IPS DF 6.9 (cell line): Measurements from ENCODE around the gene ZNF117.
"Not testable (repeated sequence)": the region's sequence is repeated elsewhere in the genome, so short reads cannot be mapped to it uniquely, and the experiment has no call there.

Experiments
- DNase-seq: peaks from one replicate; pipeline ENCODE4 v3.0.0-alpha.2; 2013; ENCODE audit warnings: low read depth, low spot score
- H3K27ac ChIP-seq: one replicate; pipeline ENCODE4 v1.5.1; 2013; ENCODE audit warnings: low read length, control low read depth
- H3K27me3 ChIP-seq: 2 replicates; pipeline ENCODE4 v1.6.1; 2013; ENCODE audit warnings: mild to moderate bottlenecking, low read length; ENCODE audit not compliant: control insufficient read depth, insufficient read depth
- H3K36me3 ChIP-seq: 2 replicates; pipeline ENCODE4 v1.6.1; 2013; ENCODE audit warnings: low read length; ENCODE audit not compliant: control insufficient read depth, insufficient read depth
- H3K4me1 ChIP-seq: 2 replicates; pipeline ENCODE4 v1.6.1; 2013; ENCODE audit warnings: low read length; ENCODE audit not compliant: control insufficient read depth, insufficient read depth
- H3K4me3 ChIP-seq: 2 replicates; pipeline ENCODE4 v1.5.1; 2013; ENCODE audit warnings: mild to moderate bottlenecking, low read length
- H3K9me3 ChIP-seq: 2 replicates; pipeline ENCODE4 v1.6.1; 2013; ENCODE audit warnings: low read length, inconsistent platforms; ENCODE audit not compliant: control insufficient read depth, insufficient read depth
- WGBS: extraction: QIAGEN DNeasy Blood & Tissue Kit; methylation state at CpG from one replicate; pipeline ENCODE4 v1.1.7; 2013; ENCODE audit warnings: mixed read lengths, missing lambda C conversion rate; ENCODE audit not compliant: insufficient read length, insufficient coverage; 5-methylcytosine and 5-hydroxymethylcytosine counted together

ZNF117 gene

DNA sequence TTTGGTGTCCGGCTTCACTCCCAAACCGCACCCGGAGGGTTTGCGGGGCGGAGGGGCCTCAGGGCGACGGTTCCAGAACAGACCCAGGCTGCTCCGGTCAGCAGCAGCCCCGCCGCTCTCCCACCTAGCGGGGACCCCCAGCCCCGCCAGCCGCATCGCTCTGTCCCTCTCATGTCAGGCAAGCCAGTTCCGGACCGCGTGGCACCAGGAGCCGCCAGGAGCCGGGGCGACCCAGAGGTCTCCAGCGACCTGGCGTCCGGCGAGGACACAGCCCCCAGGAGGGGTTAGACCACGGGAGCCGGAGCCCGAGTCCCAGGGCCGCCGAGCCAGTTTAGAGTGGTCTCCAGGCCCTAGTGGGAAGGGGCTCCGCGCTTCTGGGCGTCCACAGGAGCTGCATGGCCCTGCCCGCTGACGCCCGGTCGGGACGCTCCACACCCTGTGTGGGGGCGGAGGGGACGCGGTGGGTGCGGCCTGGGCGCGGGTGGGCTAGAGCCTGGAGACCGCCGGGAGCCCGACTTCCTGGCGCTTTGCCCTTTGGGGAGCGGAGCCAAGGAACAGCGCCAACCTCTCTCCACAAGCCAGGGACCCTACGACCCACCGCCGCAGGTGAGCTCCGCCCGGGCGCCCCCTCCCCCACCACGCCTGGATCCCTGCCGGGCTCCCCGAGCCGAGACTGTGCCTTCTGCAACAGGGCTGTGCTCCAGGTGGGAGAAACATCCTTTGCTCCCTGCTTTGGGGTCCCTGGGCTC, 43.4 kb downstream of the ZNF117 start:
- Histone ChIP-seq H3K27me3 (no peaks in the 10 kb centered on the region; the same call in 1 of the 2 replicates), H3K9me3 (no peaks in the 10 kb centered on the region), H3K4me1 (no peaks in the 10 kb centered on the region), H3K27ac (no peak overlapping the region), H3K4me3 (peak overlapping the region; percentile 51; the same call in 1 of the 2 replicates), H3K36me3 (no peaks in the 10 kb centered on the region)
- WGBS = no CpG with 5 or more reads among the region's 59 CpGs
- no peak for DNase-seq

DNA sequence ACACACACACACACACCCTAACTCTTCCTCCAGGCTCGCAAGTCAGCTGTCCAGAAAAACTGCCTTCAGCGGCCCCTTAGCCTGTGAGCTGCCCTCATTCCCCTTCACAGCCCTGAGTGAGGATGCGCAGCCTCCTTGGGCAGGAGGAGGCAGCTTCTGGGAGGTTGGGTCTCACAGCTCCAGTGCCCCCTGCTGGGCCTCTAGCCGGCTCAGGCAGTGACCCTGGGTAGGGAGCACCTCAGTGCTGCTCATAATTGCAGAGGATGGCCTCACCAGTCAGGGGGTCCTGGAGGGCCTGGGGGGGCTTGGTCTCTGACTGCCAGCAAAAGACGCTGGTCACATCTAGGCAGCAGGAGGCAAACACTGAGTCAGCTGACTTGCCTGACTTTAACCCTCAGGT, 44.1 kb downstream of the ZNF117 start:
- H3K4me1 ChIP-seq = no peaks in the 10 kb centered on the region
- no peaks in the 10 kb centered on the region for H3K36me3 ChIP-seq
- WGBS = no CpG with 5 or more reads among the region's 5 CpGs
- no peak for DNase-seq
- no peaks in the 10 kb centered on the region; the same call in 1 of the 2 replicates for H3K27me3 ChIP-seq
- H3K9me3 ChIP-seq = no peaks in the 10 kb centered on the region
- no peak overlapping the region for H3K27ac ChIP-seq
- H3K4me3 ChIP-seq = no peak overlapping the region

DNA sequence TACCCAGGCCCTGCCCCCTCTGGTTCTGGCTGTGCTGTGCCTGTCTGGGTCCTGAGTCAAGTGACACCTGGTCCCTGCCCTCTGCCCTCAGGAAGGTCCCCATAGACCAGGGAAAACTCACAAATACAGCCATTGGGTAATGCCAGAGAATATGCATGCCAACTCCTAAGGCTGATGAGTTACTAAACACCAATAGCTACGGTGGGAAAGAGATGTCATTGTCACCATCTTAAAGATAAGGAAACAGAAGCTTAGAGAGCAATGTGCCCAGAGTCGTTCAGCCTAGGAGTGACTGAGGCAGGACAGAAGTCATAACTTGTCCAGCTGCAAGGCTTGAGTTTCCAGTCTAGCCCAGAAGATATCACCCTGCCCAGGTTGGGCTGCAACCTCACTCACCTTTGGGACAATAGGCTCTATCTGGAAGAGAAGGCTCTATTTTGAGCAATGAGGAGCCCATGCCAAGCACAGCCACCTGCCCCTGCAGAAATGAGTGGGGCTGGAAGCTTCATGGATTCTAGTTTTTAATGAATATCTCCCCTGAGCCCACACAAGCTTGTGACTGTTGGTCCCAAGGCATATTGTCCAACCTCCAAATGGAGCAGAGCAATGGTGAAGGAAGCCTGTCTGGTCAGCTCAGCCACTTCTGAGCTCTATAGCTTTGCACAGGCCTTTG, 45.2 kb downstream of the ZNF117 start:
- no peaks in the 10 kb centered on the region for H3K36me3 ChIP-seq
- no peaks in the 10 kb centered on the region for H3K4me1 ChIP-seq
- H3K4me3 ChIP-seq = no peak overlapping the region
- no peak for DNase-seq
- WGBS = no CpG with 5 or more reads among the region's 2 CpGs
- no peak overlapping the region for H3K27ac ChIP-seq
- no peaks in the 10 kb centered on the region; the same call in 1 of the 2 replicates for H3K27me3 ChIP-seq
- no peaks in the 10 kb centered on the region for H3K9me3 ChIP-seq

DNA sequence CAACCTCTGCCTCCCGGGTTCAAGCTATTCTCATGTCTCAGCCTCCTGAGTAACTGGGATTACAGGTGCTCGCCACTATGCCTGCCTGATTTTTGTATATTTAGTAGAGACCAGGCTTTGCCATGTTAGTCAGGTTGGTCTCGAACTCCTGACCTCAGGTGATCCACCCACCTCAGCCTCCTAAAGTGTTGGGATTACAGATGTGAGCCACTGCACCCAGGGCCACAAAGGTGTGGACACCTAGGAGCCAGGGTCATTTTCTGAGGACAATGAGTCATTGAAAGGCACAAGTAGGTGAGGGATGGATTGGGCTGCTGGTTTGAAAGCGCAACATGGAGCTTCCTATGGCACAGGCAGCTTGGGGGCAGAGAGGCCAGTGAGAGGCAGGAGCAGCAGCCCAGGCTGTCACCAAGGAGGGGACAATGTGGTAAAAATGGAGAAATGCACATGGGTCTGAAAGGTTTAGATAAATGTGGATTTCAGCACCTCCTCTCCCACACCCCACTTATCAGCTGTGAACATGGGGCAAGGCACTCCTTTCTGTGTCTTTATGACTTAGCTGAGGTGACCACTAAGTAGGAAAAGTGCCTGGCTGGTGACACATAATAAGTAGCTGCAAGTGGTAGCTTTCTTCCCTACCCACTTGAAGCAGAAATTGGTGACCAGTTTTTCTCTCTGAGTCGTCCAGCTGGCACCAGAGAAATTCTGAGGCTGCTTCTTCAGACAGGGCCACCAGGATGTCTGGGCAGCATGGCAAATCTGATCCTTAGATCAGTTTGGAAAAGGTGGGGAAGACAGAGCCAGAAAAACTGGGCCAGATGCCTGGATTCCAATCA, 46.0 kb downstream of the ZNF117 start:
- not testable (repeated sequence) for H3K27me3 ChIP-seq, H3K36me3 ChIP-seq, H3K4me3 ChIP-seq, H3K9me3 ChIP-seq, H3K4me1 ChIP-seq, DNase-seq, H3K27ac ChIP-seq
- WGBS = no CpG with 5 or more reads among the region's 5 CpGs

DNA sequence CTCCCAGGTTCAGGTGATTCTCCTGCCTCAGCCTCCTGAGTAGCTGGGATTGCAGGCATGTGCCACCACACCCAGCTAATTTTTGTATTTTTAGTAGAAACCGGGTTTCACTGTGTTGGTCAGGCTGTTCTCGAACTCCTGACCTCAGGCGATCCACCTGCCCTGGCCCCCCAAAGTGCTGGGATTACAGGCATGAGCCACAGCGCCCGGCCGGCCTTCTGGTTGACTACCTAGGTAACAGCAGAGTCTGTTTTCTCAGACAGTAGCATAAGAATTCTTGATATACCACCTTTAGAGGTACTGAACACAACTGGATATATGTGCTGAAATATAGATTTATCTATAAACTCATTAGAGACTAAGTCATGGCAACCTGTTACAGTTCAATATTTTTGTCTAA, 50.8 kb downstream of the ZNF117 start:
- H3K9me3 ChIP-seq, H3K27ac ChIP-seq, H3K4me3 ChIP-seq, DNase-seq, H3K4me1 ChIP-seq, H3K36me3 ChIP-seq, H3K27me3 ChIP-seq: not testable (repeated sequence)
- WGBS = no CpG with 5 or more reads among the region's 6 CpGs

DNA sequence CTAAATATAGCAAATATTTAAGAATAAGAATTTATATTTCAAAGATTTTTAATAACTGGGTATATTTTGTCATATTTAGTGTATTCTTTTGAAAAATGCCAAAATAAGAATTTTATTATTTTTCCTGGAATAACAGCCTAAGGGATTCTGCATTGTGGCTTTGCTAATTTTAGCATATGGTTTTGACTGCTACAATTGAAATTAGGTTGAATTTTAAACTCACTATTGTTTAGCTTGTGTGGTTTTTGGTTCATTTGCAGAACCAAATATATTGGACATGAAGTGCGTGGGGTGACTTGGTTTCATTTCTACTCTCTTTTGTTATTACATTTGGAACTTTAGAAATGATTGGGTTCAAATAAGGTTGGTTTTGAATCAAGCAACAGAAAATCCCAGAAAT, 52.3 kb downstream of the ZNF117 start:
- no CpG with 5 or more reads among the region's 1 CpG for WGBS

DNA sequence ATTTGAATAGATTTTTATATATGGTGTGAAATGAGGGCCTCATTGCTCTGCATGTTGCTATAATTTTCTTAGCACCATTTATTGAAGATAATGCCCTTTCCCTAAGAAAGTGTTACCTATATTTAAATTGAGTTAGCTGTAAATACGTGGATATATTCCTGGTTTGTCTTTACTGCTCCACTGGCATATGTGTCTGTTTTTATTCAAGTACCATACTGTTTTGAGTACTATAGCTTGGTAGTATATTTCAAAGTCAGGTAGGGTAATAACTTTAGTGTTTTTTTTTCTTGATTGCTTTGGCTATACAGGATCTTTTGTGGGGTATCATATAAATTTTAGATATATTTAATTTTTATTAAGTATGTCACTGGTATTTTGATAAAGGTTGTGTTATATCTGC, 56.4 kb downstream of the ZNF117 start:
- Histone ChIP-seq H3K4me1 (no peaks in the 10 kb centered on the region), H3K4me3 (no peak overlapping the region), H3K36me3 (no peaks in the 10 kb centered on the region), H3K27ac (no peak overlapping the region), H3K9me3 (no peaks in the 10 kb centered on the region), H3K27me3 (no peaks in the 10 kb centered on the region)
- DNase-seq = no peak
- WGBS = no CpG with 5 or more reads among the region's 1 CpG

More for the DNA sequence above, 52.3 kb downstream of the ZNF117 start:
- H3K27me3 ChIP-seq = no peaks in the 10 kb centered on the region
- H3K9me3 ChIP-seq = no peaks in the 10 kb centered on the region
- H3K27ac ChIP-seq = no peak overlapping the region
- DNase-seq = no peak
- H3K4me1 ChIP-seq = no peaks in the 10 kb centered on the region
- H3K36me3 ChIP-seq = no peaks in the 10 kb centered on the region
- no peak overlapping the region for H3K4me3 ChIP-seq

DNA sequence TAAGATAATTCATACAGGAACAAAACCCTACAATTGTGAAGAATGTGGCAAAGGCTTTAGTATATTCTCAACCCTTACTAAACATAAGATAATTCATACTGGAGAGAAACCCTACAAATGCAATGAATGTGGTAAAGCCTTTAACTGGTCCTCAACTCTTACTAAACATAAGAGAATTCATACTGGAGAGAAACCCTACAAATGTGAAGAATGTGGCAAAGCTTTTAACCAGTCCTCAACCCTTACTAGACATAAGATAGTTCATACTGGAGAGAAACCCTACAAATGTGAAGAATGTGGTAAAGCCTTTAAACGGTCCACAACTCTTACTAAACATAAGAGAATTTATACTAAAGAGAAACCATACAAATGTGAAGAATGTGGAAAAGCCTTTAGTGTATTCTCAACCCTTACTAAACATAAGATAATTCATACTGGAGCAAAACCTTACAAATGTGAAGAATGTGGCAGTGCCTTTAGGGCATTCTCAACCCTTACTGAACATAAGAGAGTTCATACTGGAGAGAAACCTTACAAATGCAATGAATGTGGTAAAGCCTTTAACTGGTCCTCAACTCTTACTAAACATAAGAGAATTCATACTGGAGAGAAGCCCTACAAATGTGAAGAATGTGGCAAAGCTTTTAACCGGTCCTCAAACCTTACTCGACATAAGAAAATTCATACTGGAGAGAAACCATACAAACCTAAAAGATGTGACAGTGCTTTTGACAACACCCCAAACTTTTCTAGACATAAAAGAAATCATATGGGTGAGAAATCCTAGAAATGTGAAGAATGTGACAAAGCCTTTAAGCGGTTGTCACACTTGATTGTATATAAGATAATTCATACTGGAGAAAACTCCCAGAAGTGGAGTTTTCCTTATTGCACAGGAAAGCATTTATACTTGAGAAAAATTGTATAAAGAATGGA, 62.3 kb downstream of the ZNF117 start:
- H3K9me3 ChIP-seq, DNase-seq, H3K4me1 ChIP-seq, H3K4me3 ChIP-seq, H3K27ac ChIP-seq, H3K27me3 ChIP-seq, H3K36me3 ChIP-seq: not testable (repeated sequence)
- no CpG with 5 or more reads among the region's 4 CpGs for WGBS
